HepG2 (cell line): ENCODE results near the gene NFATC1. TPM values are rescaled to one million over a fixed set of nuclear protein-coding genes. Genes with fewer than 3 reads are reported as not detected.

Experiments
- ATAC-seq: fragments of 200-7000 bp; cut with Tn5 transposase; 3 replicates; pipeline ENCODE4 v1.9.1; 2020; ENCODE audit warnings: mild to moderate bottlenecking, moderate library complexity
- BruUV-seq: library from RNA; stranded (reverse); fragments of 400-500 nt; replicated peaks from 2 replicates; lab custom pipeline; 2021; lab: Mats Ljungman, UMichigan
- CTCF ChIA-PET: fragments of 300-600 bp; formaldehyde crosslinking; extraction: SDS; loops from one replicate; lab custom pipeline; 2021; ENCODE audit warnings: low total read pairs, inconsistent platforms, low intra/inter-chr PET ratio; lab: Yijun Ruan, JAX
- POLR2A ChIA-PET: fragments of 350-600 bp; sonication (Branson Sonifier 250); formaldehyde crosslinking; loops from one replicate; lab custom pipeline; 2020; ENCODE audit warnings: antibody characterized with exemption, inconsistent platforms; lab: Yijun Ruan, JAX
- DNase-seq: peaks from one replicate; pipeline ENCODE4 v3.0.0-alpha.2; 2015; ENCODE audit warnings: low spot score
- FAIRE-seq: peaks from 3 replicates; lab custom pipeline; 2011; peaks lifted over from hg19 to GRCh38; lab: Jason Lieb, UNC
- H2AFZ ChIP-seq: one replicate; pipeline ENCODE4 v1.6.1; 2011; ENCODE audit warnings: low read length, inconsistent platforms
- H3K27ac ChIP-seq: fragments of 300-600 bp; 3 replicates; pipeline ENCODE4 v1.8.0; 2011; ENCODE audit warnings: mixed run types, mild to moderate bottlenecking, mixed read lengths, low read length, inconsistent platforms; ENCODE audit not compliant: insufficient read depth; ENCODE audit errors: extremely low read length
- H3K27me3 ChIP-seq, 2 experiments: fragments of 200-600 bp in 1 of 2; 2 replicates in 1 of 2; 3 replicates in 1 of 2; pipeline versions ENCODE4 v1.6.0 to v1.8.0; 2011; ENCODE audit warnings: low read length in 2 of 2, mild to moderate bottlenecking in 2 of 2, moderate library complexity in 2 of 2, inconsistent platforms in 1 of 2; ENCODE audit not compliant: insufficient read depth in 2 of 2, control insufficient read depth in 1 of 2
- H3K36me3 ChIP-seq, 2 experiments: fragments of 200-600 bp in 1 of 2; replicated peaks in 1 of 2; 2 replicates in 1 of 2; 3 replicates in 1 of 2; pipeline versions ENCODE4 v1.5.1 to v1.8.0; 2011; ENCODE audit warnings: low read length in 2 of 2, inconsistent platforms in 1 of 2; ENCODE audit not compliant: insufficient read depth in 2 of 2, control insufficient read depth in 1 of 2
- H3K4me1 ChIP-seq: 2 replicates; pipeline ENCODE4 v1.5.1; 2012; ENCODE audit warnings: low read length, inconsistent platforms; ENCODE audit not compliant: insufficient read depth
- H3K4me2 ChIP-seq: 2 replicates; pipeline ENCODE4 v1.6.0; 2011; ENCODE audit warnings: low read depth, low read length, inconsistent platforms
- H3K4me3 ChIP-seq, 3 experiments: fragments of 200-600 bp in 1 of 3; sonication (generic), shearing (Covaris generic) in 1 of 3; replicated peaks in 1 of 3; 2 replicates each; pipeline ENCODE4 v1.5.1; 2011 to 2016; ENCODE audit warnings: low read length in 3 of 3, inconsistent platforms in 2 of 3, low read depth in 2 of 3, mild to moderate bottlenecking in 2 of 3, control low read depth in 1 of 3, mixed read lengths in 1 of 3; ENCODE audit not compliant: insufficient read depth in 1 of 3
- H3K79me2 ChIP-seq: one replicate; pipeline ENCODE4 v1.6.1; 2011; ENCODE audit warnings: low read length, inconsistent platforms; ENCODE audit not compliant: insufficient read depth
- H3K9ac ChIP-seq: 2 replicates; pipeline ENCODE4 v1.6.0; 2011; ENCODE audit warnings: mild to moderate bottlenecking, low read depth, low read length, inconsistent platforms; ENCODE audit not compliant: insufficient read depth
- H3K9me3 ChIP-seq: 2 replicates; pipeline ENCODE4 v1.5.1; 2012; ENCODE audit warnings: mild to moderate bottlenecking, low read length
- H4K20me1 ChIP-seq: 2 replicates; pipeline ENCODE4 v1.6.0; 2011; ENCODE audit warnings: inconsistent platforms, mild to moderate bottlenecking, low read length, moderate library complexity; ENCODE audit not compliant: insufficient read depth
- KMT2B ChIP-seq: IDR thresholded peaks from 2 replicates; pipeline ENCODE4 v1.6.1; 2016; ENCODE audit warnings: missing genetic modification reagents, missing compliant biosample characterization
- SOX6 ChIP-seq, 2 experiments: fragments of 450-650 bp in 1 of 2; sonication (generic) in 1 of 2; formaldehyde crosslinking in 1 of 2; IDR thresholded peaks; 2 replicates each; pipeline versions ENCODE4 v1.4.0 to v1.6.1; 2017 to 2020; ENCODE audit warnings: antibody characterized with exemption in 1 of 2, mild to moderate bottlenecking in 1 of 2, missing genetic modification reagents in 1 of 2
- ZC3H13 ChIP-seq: sonication (generic); formaldehyde crosslinking; IDR thresholded peaks from 2 replicates; pipeline ENCODE4 v1.8.1; 2023; ENCODE audit warnings: mild to moderate bottlenecking, missing genetic modification reagents, moderate library complexity
- ZNF530 ChIP-seq: sonication (generic); formaldehyde crosslinking; IDR thresholded peaks from 2 replicates; pipeline ENCODE4 v1.5.0; 2020; ENCODE audit warnings: low read depth, mild to moderate bottlenecking, missing genetic modification reagents
- ZNF629 ChIP-seq: sonication (generic); formaldehyde crosslinking; conservative IDR thresholded peaks from 2 replicates; pipeline ENCODE4 v1.5.0; 2020; ENCODE audit warnings: missing genetic modification reagents
- ZNF652 ChIP-seq: IDR thresholded peaks from 2 replicates; pipeline ENCODE4 v1.6.1; 2016; ENCODE audit warnings: low read depth, borderline replicate concordance
- ZSCAN22 ChIP-seq: sonication (generic); formaldehyde crosslinking; IDR thresholded peaks from 2 replicates; pipeline ENCODE4 v1.4.0; 2020; ENCODE audit warnings: mild to moderate bottlenecking, missing genetic modification reagents
- WGBS: methylation state at CpG from one replicate; pipeline ENCODE4 v1.1.6; 2017; ENCODE audit warnings: low lambda C conversion rate; 5-methylcytosine and 5-hydroxymethylcytosine counted together
- in situ Hi-C: cut with HindIII; loops from 2 replicates; pipeline ENCODE4 v1.10.0; 2017; ENCODE audit warnings: low pct_unique_long_range_greater_than_20kb; ENCODE audit not compliant: extremely low pct_ligation_motif_present
- intact Hi-C: fragments of 100-400 bp; cut with micrococcal nuclease; formaldehyde crosslinking; loops from one replicate; pipeline ENCODE4 v1.10.0; 2022; ENCODE audit not compliant: unreplicated experiment
- polyA plus RNA-seq, 8 experiments: library from polyadenylated mRNA; depleted of rRNA in 3 of 8; stranded (reverse) in 7 of 8; unstranded in 1 of 8; fragments of >200 nt; fragmentation: Illumina TruSeq in 4 of 8; extraction: Trizol in 4 of 8; gene quantifications; 2 replicates each; pipeline versions ENCODE4 v1.2.1 to v1.2.3, GENCODE V29; 2011 to 2016; ENCODE audit warnings: low read depth in 4 of 8, missing spikeins in 1 of 8, mixed read lengths in 1 of 8; ENCODE audit not compliant: insufficient read depth in 1 of 8
- total RNA-seq, 5 experiments: library from RNA; depleted of rRNA; stranded (reverse); fragments of >200 nt; fragmentation: Illumina TruSeq; extraction: Trizol; gene quantifications; 2 replicates each; pipeline ENCODE4 v1.2.3, GENCODE V29; 2016; ENCODE audit warnings: low read depth in 1 of 5
- TF ChIP-seq, protein P1 (sequence below): sonication (generic); formaldehyde crosslinking; IDR thresholded peaks from 2 replicates; pipeline ENCODE4 v1.9.0; 2022; ENCODE audit warnings: missing genetic modification reagents, mild to moderate bottlenecking, borderline replicate concordance

NFATC1 gene
- total and polyA plus RNA-seq, 2 of the 13 experiments (the other 11 are each of a cell fraction or from before 2014, with no cell fraction given), result not detected

DNA sequence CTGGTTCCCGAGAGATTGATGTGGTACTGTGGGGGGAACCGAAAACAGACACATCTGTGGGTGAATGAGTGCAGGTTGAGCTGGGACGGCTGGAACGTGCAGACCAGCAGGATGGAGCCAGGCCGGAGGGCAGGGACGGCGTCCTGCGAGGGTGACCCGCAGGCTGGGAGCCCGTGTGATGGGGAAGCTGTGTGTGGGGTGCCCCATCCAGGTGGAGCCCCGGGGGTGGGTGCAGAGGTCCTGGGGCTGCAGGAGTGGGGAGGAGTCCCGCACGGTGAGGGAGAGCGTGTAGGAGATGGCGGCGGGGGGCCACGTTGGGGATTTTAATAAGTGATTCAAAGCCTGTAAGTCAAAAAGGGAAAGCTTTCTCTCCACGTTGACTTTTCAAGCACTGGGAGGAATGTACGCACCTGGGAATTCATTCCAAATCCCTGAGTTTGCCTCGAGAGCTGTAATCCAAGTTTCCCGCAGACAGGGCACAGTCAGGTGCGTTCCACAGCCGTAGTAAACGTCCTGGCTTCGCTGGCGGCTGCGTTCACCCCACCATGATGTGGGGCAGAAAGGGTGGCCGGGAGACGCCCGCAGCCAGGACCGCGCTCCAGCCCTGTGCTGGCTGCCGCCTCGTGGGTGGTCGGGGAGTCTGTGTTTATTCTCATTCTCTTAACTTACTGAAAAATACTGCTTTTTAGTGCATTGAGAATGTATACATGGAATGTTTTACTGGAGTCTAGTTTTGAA, 54.0 kb downstream of the NFATC1 start:
- 38% methylated on average over 32 of the region's 35 CpGs for WGBS
- intact Hi-C loops, result no loop called here
- no peak overlapping the region for H3K27ac ChIP-seq
- no peaks in the 10 kb centered on the region for H3K79me2 ChIP-seq
- H3K4me3 ChIP-seq, result no peak overlapping the region
- H2AFZ ChIP-seq, result no peak overlapping the region
- in situ Hi-C loops, result no loop called here
- H3K9me3 ChIP-seq, result no peaks in the 10 kb centered on the region
- no peaks in the 10 kb centered on the region for H3K36me3 ChIP-seq
- H3K4me2 ChIP-seq, result no peak overlapping the region
- ChIA-PET CTCF (no interaction called here), POLR2A (no interaction called here)
- H3K27me3 ChIP-seq, result peaks cover 9 to 86% of the 10 kb centered on the region in 2 experiments; a peak in 4 of 5 replicates
- TF ChIP-seq, protein P1, sequence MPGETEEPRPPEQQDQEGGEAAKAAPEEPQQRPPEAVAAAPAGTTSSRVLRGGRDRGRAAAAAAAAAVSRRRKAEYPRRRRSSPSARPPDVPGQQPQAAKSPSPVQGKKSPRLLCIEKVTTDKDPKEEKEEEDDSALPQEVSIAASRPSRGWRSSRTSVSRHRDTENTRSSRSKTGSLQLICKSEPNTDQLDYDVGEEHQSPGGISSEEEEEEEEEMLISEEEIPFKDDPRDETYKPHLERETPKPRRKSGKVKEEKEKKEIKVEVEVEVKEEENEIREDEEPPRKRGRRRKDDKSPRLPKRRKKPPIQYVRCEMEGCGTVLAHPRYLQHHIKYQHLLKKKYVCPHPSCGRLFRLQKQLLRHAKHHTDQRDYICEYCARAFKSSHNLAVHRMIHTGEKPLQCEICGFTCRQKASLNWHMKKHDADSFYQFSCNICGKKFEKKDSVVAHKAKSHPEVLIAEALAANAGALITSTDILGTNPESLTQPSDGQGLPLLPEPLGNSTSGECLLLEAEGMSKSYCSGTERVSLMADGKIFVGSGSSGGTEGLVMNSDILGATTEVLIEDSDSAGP (CRISPR knock-in tag), result no peak
- no peak for TF ChIP-seq SOX6 (IDR thresholded peaks at IDR 0.05)
- no peak for TF ChIP-seq SOX6 (CRISPR knock-in tag; IDR thresholded peaks at IDR 0.05)
- no peak for TF ChIP-seq KMT2B (CRISPR knock-in tag)
- no peak for TF ChIP-seq ZC3H13 (CRISPR knock-in tag)
- no peak for TF ChIP-seq ZSCAN22
- no peak for TF ChIP-seq ZNF530 (CRISPR knock-in tag)
- TF ChIP-seq ZNF652 (CRISPR knock-in tag), result no peak
- no peak for TF ChIP-seq ZNF629
- no TSS peak for BruUV-seq
- H4K20me1 ChIP-seq, result no peaks in the 10 kb centered on the region
- FAIRE-seq (no peak), ATAC-seq (no peak), DNase-seq (no peak)
- H3K9ac ChIP-seq, result no peak overlapping the region
- no peaks in the 10 kb centered on the region for H3K4me1 ChIP-seq
